RWPE1 (cell line): Measurements from ENCODE around the gene RNF34.

Experiments
- CTCF ChIA-PET: fragments of 350-600 bp; sonication (Branson Sonifier 250); formaldehyde crosslinking; extraction: SDS; loops from one replicate; lab custom pipeline; 2021; lab: Yijun Ruan, JAX
- POLR2A ChIA-PET: fragments of 400-600 bp; formaldehyde crosslinking; extraction: SDS; loops from one replicate; lab custom pipeline; 2020; ENCODE audit warnings: antibody characterized with exemption; ENCODE audit not compliant: low non-redundant PET; lab: Yijun Ruan, JAX
- DNase-seq: peaks from one replicate; pipeline ENCODE4 v3.0.0; 2012; ENCODE audit warnings: low spot score
- H3K27ac ChIP-seq: fragments of 450-650 bp; 2 replicates; pipeline ENCODE4 v1.5.1; 2017
- TF ChIP-seq, protein P1 (sequence below): fragments of 450-650 bp; conservative IDR thresholded peaks from 2 replicates; pipeline ENCODE4 v1.5.1; 2017; ENCODE audit warnings: low read depth, mild to moderate bottlenecking

Gene RNF34

DNA sequence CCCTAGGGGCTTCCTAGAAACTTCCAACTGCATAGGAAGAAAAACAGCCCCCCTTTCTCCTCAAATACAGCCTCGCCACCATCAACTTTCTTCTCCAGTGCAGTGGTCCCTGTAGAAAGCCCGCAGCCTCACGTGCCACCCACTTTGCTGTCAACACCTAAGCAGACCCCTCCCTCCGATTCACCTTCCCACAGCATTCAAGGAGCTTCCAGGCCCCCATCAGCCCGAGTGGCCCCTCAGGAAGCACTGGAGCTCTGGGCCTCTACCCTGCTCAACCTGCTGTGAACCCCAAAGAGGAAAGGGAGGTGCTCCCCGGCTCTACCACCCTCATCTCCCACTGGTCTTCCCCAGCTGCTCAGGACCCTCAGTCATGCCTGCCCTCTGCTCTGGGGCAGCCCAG, 55.0 kb downstream of the RNF34 start:
- ChIA-PET POLR2A (no interaction called here), CTCF (interaction anchor here (0.7 to 1.2 kb wide), 2 partner anchors 11 to 252 kb away, joined by 5 to 8 read pairs; no protein-coding TSS in a partner anchor)
- no peak for DNase-seq
- H3K27ac ChIP-seq = no peak overlapping the region
- TF ChIP-seq, protein P1, sequence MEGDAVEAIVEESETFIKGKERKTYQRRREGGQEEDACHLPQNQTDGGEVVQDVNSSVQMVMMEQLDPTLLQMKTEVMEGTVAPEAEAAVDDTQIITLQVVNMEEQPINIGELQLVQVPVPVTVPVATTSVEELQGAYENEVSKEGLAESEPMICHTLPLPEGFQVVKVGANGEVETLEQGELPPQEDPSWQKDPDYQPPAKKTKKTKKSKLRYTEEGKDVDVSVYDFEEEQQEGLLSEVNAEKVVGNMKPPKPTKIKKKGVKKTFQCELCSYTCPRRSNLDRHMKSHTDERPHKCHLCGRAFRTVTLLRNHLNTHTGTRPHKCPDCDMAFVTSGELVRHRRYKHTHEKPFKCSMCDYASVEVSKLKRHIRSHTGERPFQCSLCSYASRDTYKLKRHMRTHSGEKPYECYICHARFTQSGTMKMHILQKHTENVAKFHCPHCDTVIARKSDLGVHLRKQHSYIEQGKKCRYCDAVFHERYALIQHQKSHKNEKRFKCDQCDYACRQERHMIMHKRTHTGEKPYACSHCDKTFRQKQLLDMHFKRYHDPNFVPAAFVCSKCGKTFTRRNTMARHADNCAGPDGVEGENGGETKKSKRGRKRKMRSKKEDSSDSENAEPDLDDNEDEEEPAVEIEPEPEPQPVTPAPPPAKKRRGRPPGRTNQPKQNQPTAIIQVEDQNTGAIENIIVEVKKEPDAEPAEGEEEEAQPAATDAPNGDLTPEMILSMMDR = no peak

DNA sequence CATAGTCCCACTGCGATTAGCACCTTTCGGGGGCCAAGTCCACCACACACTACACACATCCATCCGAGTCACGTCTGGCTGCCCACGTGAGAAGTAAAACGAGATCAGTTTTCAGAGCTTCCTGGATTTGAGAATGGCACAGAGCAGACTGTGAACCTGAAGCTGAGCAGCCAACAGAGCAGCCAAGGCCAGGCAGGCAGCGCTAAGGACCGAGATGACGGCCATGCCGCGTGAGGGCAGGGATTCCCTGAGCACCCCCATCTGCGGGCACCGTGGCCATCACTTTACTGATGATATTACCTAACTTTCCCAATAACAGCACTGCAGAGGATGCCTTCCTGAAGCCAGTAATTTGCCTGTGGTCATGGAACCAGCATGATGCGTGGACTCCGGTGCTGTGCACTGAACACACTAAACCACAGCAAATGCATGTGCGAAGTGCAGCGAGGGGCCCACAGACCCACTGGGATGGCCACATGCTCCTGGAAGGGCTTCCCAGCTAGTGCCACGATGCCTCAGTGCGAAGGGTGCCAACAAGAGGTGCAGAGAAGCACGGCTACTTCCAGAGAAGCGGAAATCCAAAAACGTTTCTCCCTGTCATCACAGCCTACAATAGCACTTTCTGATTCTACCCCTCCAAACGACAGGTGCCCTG, 56.0 kb downstream of the RNF34 start:
- POLR2A ChIA-PET = interaction anchor here (0.5 kb wide), 1 partner anchor 28 kb away, joined by 3 read pairs; no protein-coding TSS in a partner anchor

DNA sequence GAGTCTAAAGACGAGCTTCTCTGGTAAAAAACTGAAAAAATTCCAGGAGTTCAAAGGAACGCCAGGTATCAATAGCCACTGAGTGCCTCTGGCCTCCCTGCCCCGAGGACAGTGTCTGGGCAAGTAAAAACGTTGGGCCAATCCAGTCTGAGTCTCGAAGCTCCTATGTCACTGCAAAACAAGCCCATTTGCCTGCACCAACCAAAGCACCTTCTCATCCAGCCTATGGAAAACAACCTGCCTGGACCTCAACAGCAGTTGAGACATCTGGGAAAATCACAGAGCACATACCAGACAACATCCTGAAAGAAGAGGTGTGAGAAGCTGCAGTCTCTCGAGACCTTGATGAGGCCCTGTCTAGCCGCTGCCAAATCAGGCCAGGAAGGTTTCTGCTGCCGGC, 56.6 kb downstream of the RNF34 start:
- ChIA-PET POLR2A (no interaction called here), CTCF (no interaction called here)
- no peak for DNase-seq
- no peak overlapping the region for H3K27ac ChIP-seq
- TF ChIP-seq, protein P1 = no peak

More for the DNA sequence above, 56.0 kb downstream of the RNF34 start:
- TF ChIP-seq, protein P1 = no peak
- no peak overlapping the region for H3K27ac ChIP-seq
- DNase-seq = no peak
- CTCF ChIA-PET = interaction anchor here (0.5 to 1.2 kb wide), 2 partner anchors 12 to 338 kb away, joined by 3 to 8 read pairs; no protein-coding TSS in a partner anchor

DNA sequence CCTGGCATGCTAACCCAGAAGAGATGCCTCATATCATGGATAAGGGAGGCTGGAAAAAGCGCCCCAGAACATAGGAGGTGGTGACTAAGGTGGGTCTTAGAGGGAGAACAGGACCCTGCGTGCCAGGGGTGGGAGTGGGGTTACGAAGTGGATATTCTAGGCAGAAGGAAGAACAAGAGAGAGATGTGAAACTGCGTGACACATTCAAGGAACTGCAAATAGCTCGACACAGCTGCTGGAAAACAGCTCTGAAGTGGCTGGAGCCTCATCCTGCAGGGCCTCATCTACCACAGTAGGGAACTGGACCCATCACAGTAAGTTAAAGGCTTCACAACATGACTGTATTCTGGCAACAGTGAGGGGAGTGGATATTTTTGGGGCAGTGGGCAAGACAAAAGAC, 61.1 kb downstream of the RNF34 start:
- TF ChIP-seq, protein P1 = no peak
- ChIA-PET CTCF (interaction anchor here (0.9 kb wide), 1 partner anchor 225 kb away, joined by 3 read pairs; no protein-coding TSS in a partner anchor), POLR2A (no interaction called here)
- no peak for DNase-seq
- no peak overlapping the region for H3K27ac ChIP-seq

DNA sequence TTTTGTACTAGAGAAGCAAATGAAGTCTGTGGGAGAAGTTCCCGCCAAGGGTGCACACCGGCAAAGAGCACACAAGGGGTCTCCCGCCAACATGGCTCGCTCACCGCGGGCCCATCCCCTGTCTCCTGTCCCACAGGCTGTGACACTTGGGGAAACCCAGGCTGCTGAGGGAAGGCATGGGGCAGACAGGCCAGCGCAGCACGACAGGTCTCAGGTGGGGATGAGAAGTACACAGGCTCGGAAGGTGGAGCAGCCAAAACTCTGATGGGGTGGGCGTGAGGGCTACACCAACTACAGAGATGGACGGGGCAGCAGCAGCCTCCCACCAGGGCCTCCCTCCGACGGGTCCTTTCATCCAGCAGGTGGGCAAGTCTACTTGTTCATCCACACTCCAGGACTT, 64.4 kb downstream of the RNF34 start:
- TF ChIP-seq, protein P1 = no peak
- CTCF ChIA-PET = interaction anchor here (0.7 to 1.2 kb wide), 3 partner anchors 21 to 1882 kb away, joined by 3 to 5 read pairs (median 3); no protein-coding TSS in a partner anchor
- no peak overlapping the region for H3K27ac ChIP-seq
- POLR2A ChIA-PET = no interaction called here
- DNase-seq = no peak

DNA sequence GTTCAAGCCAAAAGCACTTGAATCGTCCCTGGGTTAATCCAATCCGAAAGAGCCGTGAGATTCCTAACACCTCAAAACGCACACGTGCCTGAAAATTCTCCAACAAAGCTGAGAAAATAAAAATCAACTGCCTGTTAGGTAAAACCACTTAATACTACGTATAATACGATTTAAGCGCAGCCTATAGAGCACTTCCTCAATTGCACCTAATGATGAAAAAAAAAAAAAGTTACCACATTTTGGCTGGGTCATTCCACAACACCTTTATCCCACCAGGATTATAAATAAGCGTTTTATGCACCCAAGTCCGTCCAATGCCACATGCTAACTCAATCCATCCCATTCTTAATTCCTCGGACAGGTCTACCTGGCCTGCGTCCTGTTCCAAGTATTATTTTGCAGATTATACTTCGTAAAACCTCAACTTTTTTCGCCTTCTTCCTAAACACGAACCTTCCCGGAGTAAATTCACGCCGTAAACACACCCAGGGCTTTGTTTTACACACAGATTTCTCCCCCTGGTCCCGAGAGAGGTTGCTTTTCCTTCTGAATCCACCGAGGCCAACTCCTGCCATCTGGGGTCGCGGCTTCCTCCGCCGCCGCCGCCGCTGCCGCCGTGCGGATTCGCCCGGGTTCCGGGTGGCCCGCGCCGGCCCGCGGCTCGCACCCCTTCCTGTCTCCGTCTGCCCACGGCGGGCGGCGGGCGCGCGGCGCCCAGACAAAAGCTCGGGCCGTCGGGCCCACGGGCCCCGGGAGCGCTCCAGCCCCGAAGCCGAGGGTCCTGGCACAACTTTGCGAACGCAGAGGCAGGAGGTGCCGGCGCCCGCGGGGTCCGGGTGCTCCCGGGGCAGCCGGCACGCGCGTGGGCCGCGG, 66.2 kb downstream of the RNF34 start:
- TF ChIP-seq, protein P1 = no peak
- CTCF ChIA-PET = interaction anchor here (0.6 to 0.7 kb wide), 4 partner anchors 13 to 114 kb away, joined by 3 read pairs; no protein-coding TSS in a partner anchor
- H3K27ac ChIP-seq = peak overlapping the region; percentile 74
- no peak for DNase-seq
- POLR2A ChIA-PET = interaction anchor here (0.6 kb wide), 1 partner anchor 975 kb away, joined by 3 read pairs; no protein-coding TSS in a partner anchor
